NCI-H345 treated with DMSO at 0.1 percent for 48 hours (cell line): ENCODE data around the gene PRMT3.
"Not testable (repeated sequence)": the region's sequence is repeated elsewhere in the genome, so short reads cannot be mapped to it uniquely, and the experiment has no call there.

Source experiments
- DNase-seq: peaks from one replicate; lab custom pipeline; 2025; ENCODE audit not compliant: unreplicated experiment; lab: John Stamatoyannopoulos, UW

PRMT3 gene

DNA sequence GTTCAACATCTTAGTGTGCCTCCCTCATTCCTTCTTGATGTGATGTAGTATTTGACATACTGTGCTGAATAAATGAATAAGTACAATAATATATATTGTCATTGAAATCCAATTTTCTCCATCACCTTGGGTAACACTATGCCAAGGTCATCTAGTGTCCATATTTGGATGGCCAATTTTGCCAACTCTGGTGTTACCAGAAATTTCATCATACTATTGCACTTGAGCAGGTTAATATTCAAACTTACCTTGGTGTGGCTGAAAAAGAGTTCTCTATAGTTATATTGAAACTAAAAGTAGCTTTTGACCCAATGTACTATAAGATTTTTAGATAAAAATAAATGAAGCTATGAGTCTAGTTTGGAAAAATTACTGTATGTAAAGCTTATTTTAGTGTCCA lies 113.7 kb downstream of the PRMT3 start:
- DNase-seq: no peak

DNA sequence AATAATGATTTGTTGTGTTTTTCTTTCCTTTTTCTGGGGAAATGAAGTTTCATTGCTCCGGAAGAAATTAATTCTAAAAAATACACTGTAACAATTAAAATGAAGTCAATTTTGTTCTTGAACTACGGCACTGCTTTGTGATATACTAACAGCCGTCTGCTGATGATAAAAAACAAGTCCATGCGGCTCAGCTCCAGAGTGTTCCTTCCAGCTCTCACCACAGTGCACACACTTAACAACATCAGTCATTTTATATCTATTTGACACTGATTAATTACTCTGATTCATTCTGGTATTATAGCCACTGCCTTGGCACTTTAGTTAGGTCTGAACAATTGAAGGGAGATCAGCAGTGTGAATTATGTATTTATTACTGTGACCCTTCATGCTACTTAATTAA lies 114.5 kb downstream of the PRMT3 start:
- DNase-seq: no peak

DNA sequence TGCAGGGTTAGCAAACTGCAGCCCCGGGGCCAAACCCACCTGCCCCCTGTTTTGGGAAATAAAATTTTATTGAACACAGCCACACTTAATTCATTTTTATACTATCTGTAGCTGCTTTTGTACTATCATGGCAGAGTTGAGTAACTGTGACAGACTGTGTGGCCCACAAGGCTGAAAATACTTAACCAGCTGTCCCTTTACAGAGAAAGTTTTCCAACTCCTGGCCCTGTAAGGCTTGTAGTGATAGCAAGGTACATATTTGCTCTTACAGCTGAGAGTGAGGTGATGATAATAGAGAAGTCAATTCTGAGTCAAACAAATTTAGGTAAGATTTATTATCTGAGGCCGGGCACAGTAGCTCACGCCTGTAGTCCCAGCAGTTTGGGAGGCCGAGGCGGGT lies 124.5 kb downstream of the PRMT3 start:
- DNase-seq: no peak

GRCh38 chr11:20512869-20513268 lies 125.4 kb downstream of the PRMT3 start:
- no peak for DNase-seq

DNA sequence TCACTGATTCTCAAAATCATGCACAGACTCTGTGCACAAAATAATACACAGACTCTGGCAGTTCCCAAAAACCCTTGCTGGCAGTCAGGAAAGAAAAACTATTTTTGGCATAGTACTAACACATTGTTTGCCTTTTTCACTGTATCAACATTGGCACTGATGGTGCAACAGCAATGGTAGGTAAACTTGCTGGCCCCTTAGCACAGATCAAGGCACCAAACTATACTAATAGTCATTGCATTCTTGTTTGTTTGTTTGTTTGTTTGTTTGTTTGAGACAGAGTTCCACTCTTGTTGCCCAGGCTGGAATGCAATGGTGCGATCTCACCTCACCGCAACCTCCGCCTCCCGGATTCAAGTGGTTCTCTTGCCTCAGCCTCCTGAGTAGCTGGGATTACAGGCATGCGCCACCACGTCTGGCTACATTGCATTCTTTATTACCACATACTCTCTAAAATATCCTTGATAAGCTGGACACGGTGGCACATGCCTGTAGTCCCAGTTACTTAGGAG lies 130.9 kb downstream of the PRMT3 start:
- no peak for DNase-seq

DNA sequence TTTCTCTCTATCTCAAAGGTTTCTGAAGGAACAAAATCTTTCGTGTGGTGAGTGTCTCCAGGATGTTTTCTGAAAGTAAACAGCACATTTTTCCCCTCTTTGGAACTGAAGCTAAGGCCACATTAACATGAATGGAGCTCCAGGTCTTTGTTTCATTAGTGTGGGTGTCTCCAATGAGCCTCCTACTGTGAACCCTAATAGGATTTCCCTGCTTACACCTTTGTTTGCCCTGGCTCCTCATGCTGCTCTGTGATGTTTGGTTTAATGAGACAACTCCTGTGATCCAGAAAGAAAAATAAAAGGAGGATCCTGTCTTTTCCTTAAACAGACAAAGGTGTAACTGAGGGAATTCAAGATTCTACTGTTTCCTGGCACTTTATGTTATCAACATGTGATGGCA lies 135.0 kb downstream of the PRMT3 start:
- no peak for DNase-seq

- no peak for DNase-seq
Measured at GRCh38 chr11:20529757-20530156, 142.2 kb downstream of the PRMT3 start.

GRCh38 chr11:20530942-20531703 lies 143.6 kb downstream of the PRMT3 start:
- DNase-seq: no peak

GRCh38 chr11:20535271-20535881 lies 147.9 kb downstream of the PRMT3 start:
- DNase-seq: no peak

DNA sequence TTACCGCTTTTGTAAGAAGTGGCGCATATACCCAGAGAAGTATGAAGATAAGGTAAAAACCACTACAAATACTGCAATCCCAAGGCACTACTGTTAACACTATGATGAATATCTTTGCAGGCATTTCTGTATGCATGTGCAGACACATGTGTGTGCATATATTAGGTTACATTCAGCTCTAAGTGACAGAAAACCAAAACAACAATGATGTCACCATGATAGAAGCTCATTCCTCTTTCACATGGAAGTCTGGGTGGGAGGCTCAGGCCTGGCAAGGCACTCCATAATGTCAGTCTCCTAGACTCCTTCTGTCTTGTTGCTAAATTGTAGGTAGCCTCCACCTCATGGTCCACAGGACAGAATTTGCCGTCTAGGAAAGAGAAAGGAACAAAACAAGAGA lies 148.8 kb downstream of the PRMT3 start:
- DNase-seq: no peak

DNA sequence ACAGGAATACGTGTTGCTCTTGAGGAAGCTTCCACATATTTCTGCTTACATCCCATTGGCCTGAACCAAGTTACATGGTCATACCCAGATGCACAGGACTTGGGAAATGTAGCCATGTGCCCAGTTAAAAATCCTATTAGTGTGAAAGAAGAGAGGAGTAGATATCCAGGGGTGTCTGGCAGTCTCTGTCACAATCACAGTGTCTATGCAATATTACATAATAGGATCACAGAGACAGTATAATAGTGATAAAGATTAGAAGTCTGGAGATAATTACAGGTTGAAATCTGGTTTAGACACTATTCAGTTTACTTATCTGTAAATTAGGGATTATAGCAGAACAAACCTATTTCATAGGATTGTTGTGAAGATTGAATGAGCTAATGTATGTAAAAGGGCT lies 149.3 kb downstream of the PRMT3 start:
- DNase-seq: no peak

DNA sequence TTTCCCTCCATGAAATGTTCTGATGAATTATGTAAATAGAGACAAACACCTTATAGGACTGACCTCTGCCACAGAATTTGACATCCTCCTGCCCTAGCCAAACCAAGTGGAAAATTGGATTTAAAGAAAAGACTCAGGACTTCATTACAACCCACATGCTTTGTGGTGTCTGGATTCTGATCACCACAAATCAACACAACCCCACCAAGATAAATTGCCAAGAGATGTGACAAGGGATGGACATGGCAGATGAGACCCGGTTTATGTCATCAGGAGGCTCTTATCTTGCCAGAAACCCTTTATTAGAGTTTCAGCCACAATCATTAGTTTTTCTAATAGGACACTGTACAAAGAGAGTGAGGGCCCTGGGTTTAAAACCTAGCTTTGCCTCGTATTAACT lies 154.0 kb downstream of the PRMT3 start:
- no peak for DNase-seq

DNA sequence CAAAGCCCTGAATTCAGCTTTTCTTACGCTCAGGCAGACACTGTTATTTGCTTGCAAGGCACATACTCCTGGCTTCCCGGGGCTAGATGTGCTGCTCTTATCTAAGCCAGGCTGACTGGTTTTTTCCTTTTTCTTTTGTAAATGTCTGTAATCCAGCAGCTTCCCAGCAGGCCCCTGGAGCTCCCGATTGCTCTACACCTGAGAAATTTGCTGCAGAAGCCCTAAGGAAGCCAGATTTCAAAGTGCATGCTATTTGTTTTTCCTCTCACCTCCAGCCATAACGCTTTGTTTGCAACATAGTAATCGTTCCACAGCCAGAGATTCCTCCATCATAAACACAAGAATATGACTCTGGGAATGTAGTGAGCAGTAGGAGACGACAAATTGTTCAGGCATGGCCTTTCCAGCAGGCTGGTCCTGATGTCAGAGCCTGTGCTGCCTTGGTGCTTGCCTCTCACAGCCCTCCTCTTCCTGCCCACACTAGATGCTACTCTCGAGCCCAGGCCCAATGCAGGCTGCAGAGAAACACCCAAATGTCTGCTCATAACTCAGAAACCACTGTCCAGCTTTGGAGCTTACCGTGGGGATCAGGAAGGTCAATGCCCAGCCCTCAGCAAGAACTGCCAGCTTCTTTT lies 157.2 kb downstream of the PRMT3 start:
- no peak for DNase-seq

DNA sequence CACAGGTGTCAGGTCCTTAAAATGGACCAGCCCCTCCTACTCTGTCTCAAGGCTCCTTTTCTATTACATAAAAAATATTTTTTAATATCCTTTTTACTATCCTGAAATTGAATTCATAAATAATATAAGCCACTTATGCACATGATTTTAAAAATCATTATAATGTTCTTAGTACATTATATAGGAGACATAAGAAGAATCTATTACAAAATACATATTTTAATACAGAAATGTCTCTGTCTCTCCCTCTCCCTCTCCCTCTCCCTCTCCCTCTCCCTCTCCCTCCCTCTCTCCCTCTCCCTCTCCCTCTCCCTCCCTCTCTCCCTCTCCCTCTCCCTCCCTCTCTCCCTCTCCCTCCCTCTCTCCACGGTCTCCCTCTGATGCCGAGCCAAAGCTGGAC lies 159.9 kb downstream of the PRMT3 start:
- no peak for DNase-seq

DNA sequence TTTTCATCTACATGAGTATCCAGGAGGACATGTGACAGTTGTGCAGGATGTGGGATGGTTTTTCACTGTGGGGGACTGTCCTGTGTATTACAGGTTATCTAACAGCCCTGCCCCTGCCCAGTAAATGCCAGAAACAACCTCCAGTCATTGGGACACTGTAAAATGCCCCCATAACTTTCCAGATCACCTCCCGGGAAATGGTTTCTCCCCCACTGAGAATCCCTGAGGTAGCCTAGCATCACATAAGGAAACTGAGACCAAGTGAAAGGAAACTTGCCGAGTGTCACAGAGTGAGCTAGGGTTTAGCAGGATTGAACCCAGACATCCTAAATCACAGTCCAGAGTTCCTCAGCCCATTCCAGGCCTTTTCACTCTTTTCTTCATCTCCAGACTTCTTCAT lies 163.6 kb downstream of the PRMT3 start:
- DNase-seq: no peak

DNA sequence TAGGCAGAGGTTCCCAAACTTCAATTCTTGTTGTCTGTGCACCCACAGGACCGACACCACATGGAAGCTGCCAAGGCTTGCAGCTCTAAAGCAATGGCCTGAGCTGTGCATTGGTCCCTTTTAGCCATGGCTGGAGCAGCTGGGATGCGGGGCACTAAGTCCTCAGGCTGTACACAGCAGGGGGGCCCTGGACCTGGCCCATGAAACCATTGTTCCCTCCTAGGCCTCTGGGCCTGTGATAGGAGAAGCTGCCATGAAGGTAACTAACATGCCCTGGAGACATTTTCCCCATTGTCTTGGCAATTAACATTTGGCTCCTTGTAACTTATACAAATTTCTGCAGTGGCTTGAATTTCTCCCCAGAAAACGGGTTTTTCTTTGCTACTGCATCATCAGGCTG lies 168.3 kb downstream of the PRMT3 start:
- DNase-seq: no peak

- DNase-seq: not testable (repeated sequence)
Measured at GRCh38 chr11:20556396-20556795, 168.9 kb downstream of the PRMT3 start.

- no peak for DNase-seq
Measured at GRCh38 chr11:20558741-20559140, 171.2 kb downstream of the PRMT3 start.
